OCI-LY3 (cell line): Measurements from ENCODE around the gene SFT2D2.

Source experiments
- CTCF ChIP-seq: fragments of 200-600, 300-600 bp; sonication (generic); IDR thresholded peaks from 2 replicates; pipeline ENCODE4 v1.5.1; 2014; ENCODE audit warnings: antibody characterized with exemption, low read length, low read depth
- EZH2phosphoT487 ChIP-seq: fragments of 200-600 bp; shearing (Covaris generic); IDR thresholded peaks from 2 replicates; pipeline ENCODE4 v1.6.1; 2018; ENCODE audit warnings: antibody characterized with exemption, mixed run types, low read depth

GRCh38 chr1:168206111-168206510 lies 19.7 kb upstream of the SFT2D2 start:
- TF ChIP-seq CTCF (no peak), EZH2phosphoT487 (no peak)
